AG04450 (cell line): ENCODE data around the gene TIMP1. TPM values are rescaled to one million over a fixed set of nuclear protein-coding genes. Genes with fewer than 3 reads are reported as not detected.
A peak's percentile ranks its signal among the peaks of the same experiment; 100 is the strongest.

ENCODE experiments used
- CTCF ChIA-PET: fragments of 300-600, 350-600 bp; formaldehyde crosslinking; extraction: SDS; loops from one replicate; lab custom pipeline; 2022; ENCODE audit warnings: antibody characterized with exemption, inconsistent platforms; lab: Charles Lee
- POLR2A ChIA-PET: fragments of 350-600 bp; formaldehyde crosslinking; extraction: SDS; loops from one replicate; lab custom pipeline; 2021; ENCODE audit warnings: antibody characterized with exemption, inconsistent platforms; lab: Yijun Ruan, JAX
- DNase-seq: peaks from one replicate; pipeline ENCODE4 v3.0.0-alpha.2; 2011; ENCODE audit warnings: low read depth, low spot score
- H3K27ac ChIP-seq: one replicate; pipeline ENCODE4 v1.5.1; 2012; ENCODE audit warnings: low read depth, low read length, control low read depth
- H3K27me3 ChIP-seq: one replicate; pipeline ENCODE4 v1.6.0; 2012; ENCODE audit warnings: low read length; ENCODE audit not compliant: control insufficient read depth, insufficient read depth
- H3K4me3 ChIP-seq: 2 replicates; pipeline ENCODE4 v1.5.1; 2011; ENCODE audit warnings: mild to moderate bottlenecking, low read depth, low read length, control low read depth
- H3K9me3 ChIP-seq: 2 replicates; pipeline ENCODE4 v1.5.1; 2012; ENCODE audit warnings: low read length; ENCODE audit not compliant: control insufficient read depth, insufficient read depth
- CTCF ChIP-seq: IDR thresholded peaks from 2 replicates; pipeline ENCODE4 v1.5.1; 2011; ENCODE audit warnings: low read depth, low read length, control low read depth, inconsistent platforms
- polyA minus RNA-seq: library from RNA; depleted of rRNA, polyadenylated mRNA; stranded (reverse); fragments of >200 nt; gene quantifications from 2 replicates; pipeline ENCODE4 v1.2.3, GENCODE V29; 2011; rRNA and poly(A)+ RNA removed
- polyA plus RNA-seq: library from polyadenylated mRNA; depleted of rRNA; stranded (reverse); fragments of >200 nt; gene quantifications from 2 replicates; pipeline ENCODE4 v1.2.3, GENCODE V29; 2011; rRNA removed

Gene TIMP1
- 1,256 and 2,140 TPM in 2 replicates for polyA plus RNA-seq
- 1,655 and 2,290 TPM in 2 replicates for polyA minus RNA-seq

DNA sequence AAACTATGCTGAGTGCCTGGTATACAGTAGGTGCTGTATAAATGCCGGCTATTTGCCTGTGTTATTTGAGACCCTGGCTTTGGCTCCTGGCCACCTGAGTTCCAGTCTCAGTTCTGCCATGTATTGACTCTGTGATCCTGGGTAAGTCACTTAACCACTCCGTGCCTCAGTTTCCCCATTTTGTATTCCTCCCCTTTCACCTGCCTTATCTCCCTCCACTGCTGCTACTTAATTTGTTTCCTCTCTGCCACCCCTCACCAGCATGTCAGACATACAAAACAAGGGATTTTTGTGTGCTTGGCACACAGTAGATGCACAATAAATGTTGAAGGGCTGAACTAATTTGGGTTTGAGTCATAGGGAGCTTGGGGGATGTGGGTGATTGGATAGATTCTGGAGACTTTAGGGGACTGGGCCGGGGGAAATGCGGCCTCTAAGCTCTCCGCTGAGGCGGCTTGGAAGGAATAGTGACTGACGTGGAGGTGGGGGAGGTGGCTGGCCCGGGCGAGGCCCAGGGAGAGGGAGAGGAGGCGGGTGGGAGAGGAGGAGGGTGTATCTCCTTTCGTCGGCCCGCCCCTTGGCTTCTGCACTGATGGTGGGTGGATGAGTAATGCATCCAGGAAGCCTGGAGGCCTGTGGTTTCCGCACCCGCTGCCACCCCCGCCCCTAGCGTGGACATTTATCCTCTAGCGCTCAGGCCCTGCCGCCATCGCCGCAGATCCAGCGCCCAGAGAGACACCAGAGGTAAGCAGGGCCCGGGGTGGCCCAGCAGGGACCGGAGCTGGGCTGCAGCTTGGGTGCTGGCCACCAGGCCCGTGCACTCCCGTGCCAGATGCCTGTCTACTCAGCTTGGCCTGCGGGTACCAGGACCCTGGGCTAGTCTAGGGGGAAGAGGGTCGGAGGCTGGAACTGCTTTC is at the start of gene TIMP1:
Gene TIMP1 (plus strand): TSS at position 706 of the 917 bp plus-strand sequence. CDS start 980 bp downstream, outside the sequence.
- H3K4me3 ChIP-seq = peak within 1 kb of the TSS; percentile 79
- H3K27me3 ChIP-seq = no peaks in the 10 kb centered on the region
- H3K9me3 ChIP-seq = no peaks in the 10 kb centered on the region
- ChIA-PET POLR2A (interaction anchor here (0.6 to 1.3 kb wide), 6 partner anchors 14 to 56 kb away, joined by 3 to 6 read pairs (median 4); no protein-coding TSS in a partner anchor), CTCF (no interaction called here)
- H3K27ac ChIP-seq = peak within 1 kb of the TSS; percentile 68
- peak; percentile 78 for DNase-seq
- TF ChIP-seq CTCF = no peak

DNA sequence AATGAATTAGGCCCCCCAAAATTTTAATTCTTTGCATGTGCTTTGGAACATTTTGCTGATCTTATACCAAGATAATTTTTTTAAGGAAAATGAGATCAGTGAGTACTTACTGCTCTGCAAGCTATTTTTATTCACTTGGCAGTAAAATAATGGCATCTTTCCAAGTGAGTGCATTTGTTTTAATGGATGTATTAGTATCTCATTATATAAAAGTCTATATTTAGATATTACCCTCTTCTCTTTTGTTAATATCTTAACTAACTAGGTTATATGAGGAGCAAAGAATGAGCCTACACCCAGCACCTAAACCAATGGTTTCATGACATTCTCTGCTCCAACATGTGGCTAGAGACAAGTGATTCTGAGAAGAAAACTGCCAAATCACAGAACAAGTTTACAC is 42.4 kb upstream of the TIMP1 start:
- no peak for DNase-seq
- CTCF ChIA-PET = interaction anchor here (0.7 to 3.3 kb wide), 4 partner anchors 16 to 487 kb away, joined by 3 to 36 read pairs (median 4); no protein-coding TSS in a partner anchor
- TF ChIP-seq CTCF = no peak
- H3K27ac ChIP-seq = no peak overlapping the region
- H3K9me3 ChIP-seq = no peaks in the 10 kb centered on the region
- POLR2A ChIA-PET = no interaction called here
- no peak overlapping the region for H3K4me3 ChIP-seq
- no peaks in the 10 kb centered on the region for H3K27me3 ChIP-seq

- peak; percentile 76 for DNase-seq
- Histone ChIP-seq H3K27ac (peak overlapping the region; percentile 21), H3K27me3 (no peaks in the 10 kb centered on the region), H3K4me3 (no peak overlapping the region), H3K9me3 (no peaks in the 10 kb centered on the region)
- ChIA-PET CTCF (interaction anchor here (0.9 to 3.3 kb wide), 8 partner anchors 15 to 486 kb away, joined by 3 to 36 read pairs (median 4); no protein-coding TSS in a partner anchor), POLR2A (interaction anchor here (0.7 kb wide), 1 partner anchor 15 kb away, joined by 3 read pairs; no protein-coding TSS in a partner anchor)
- peak; percentile 63 for TF ChIP-seq CTCF
These were observed 41.3 kb upstream of the TIMP1 start for GRCh38 chrX:47540754-47541538.

- POLR2A ChIA-PET = no interaction called here
- DNase-seq = no peak
- TF ChIP-seq CTCF = no peak
- CTCF ChIA-PET = no interaction called here
- no peaks in the 10 kb centered on the region for H3K27me3 ChIP-seq
- no peak overlapping the region for H3K4me3 ChIP-seq
- no peaks in the 10 kb centered on the region for H3K9me3 ChIP-seq
- no peak overlapping the region for H3K27ac ChIP-seq
These were observed 38.7 kb upstream of the TIMP1 start for GRCh38 chrX:47543496-47543895.
